DOHH2 (cell line): ENCODE results near the gene ZNRF2.

Experiments
- CTCF ChIP-seq: fragments of 200-600 bp; sonication (generic); IDR thresholded peaks from one replicate; pipeline ENCODE4 v1.5.1; 2014; ENCODE audit warnings: antibody characterized with exemption, mild to moderate bottlenecking, low read depth, low read length; ENCODE audit not compliant: poor library complexity, severe bottlenecking
- EZH2phosphoT487 ChIP-seq: fragments of 200-600 bp; sonication (generic); IDR thresholded peaks from 2 replicates; pipeline ENCODE4 v1.6.1; 2017; ENCODE audit warnings: borderline replicate concordance, mild to moderate bottlenecking, antibody characterized with exemption, low read length, moderate library complexity, mixed read lengths

- TF ChIP-seq CTCF (no peak), EZH2phosphoT487 (no peak)
Observed at GRCh38 chr7:30323006-30323355, 38.6 kb downstream of the ZNRF2 start.
